Cardiac fibroblast (primary cell): ENCODE data around the gene LSM3.
A peak's percentile ranks its signal among the peaks of the same experiment; 100 is the strongest.

Experiments used
- DNase-seq, 2 donors: peaks; one replicate each; pipeline versions ENCODE4 v3.0.0 to v3.0.0-alpha.2; 2010; ENCODE audit warnings: low read depth in 2 of 2
- H3K4me3 ChIP-seq, 2 donors: replicated peaks in 1 of 2; 1 replicate in 1 of 2; 2 replicates in 1 of 2; pipeline ENCODE4 v1.5.1; 2011; ENCODE audit warnings: low read depth in 2 of 2, low read length in 2 of 2, mild to moderate bottlenecking in 2 of 2, moderate library complexity in 1 of 2
- TF ChIP-seq, protein P1 (sequence below): IDR thresholded peaks from one replicate; pipeline ENCODE4 v1.5.1; 2011; ENCODE audit warnings: low read depth, mild to moderate bottlenecking, low read length, inconsistent platforms

Gene LSM3

DNA sequence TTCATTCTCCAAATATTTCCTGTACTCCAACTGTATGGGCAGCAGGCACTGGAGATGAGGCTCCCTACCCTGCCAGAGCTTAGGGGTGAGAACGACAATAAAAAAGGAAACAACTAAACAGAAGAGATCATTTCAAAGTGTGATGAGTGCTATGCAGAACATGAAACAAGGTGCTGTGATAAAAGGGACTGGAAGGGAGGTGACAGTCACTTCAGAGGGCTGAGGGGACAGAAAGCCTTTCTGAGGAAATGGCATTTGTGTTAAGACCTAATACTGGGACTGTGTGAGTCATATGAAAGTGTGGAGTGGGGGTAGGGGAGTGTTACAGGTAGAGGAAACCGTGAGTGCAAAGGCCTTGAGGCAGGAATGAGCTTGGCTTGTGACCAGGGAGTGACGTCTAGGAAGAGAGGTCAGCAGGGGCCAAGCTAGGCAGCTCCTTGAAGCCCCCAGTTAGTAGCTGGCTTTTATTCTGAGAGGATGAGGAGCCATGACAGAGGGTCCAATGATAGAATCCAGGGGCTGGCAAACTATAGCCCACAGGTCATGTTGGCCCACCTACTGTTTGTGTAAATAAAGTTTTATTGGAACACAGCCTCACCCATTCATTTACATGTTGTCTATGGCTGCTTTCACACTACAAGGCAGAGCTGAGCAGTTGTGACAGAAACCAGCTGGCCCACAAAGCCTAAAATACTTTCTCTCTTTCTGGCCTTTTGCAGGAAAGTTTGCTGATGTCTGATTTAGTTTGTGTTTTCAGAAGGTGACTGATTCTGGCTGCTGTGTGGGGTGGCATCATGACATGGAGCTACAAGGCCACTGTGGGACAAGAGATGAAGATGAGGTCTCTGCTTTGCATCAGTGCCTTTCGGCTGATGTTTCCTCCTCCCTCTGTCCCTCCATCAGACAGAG lies 56.6 kb downstream of the LSM3 start:
- TF ChIP-seq, protein P1, sequence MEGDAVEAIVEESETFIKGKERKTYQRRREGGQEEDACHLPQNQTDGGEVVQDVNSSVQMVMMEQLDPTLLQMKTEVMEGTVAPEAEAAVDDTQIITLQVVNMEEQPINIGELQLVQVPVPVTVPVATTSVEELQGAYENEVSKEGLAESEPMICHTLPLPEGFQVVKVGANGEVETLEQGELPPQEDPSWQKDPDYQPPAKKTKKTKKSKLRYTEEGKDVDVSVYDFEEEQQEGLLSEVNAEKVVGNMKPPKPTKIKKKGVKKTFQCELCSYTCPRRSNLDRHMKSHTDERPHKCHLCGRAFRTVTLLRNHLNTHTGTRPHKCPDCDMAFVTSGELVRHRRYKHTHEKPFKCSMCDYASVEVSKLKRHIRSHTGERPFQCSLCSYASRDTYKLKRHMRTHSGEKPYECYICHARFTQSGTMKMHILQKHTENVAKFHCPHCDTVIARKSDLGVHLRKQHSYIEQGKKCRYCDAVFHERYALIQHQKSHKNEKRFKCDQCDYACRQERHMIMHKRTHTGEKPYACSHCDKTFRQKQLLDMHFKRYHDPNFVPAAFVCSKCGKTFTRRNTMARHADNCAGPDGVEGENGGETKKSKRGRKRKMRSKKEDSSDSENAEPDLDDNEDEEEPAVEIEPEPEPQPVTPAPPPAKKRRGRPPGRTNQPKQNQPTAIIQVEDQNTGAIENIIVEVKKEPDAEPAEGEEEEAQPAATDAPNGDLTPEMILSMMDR: no peak
- peak in 1 of 2 donors; percentile 24 for DNase-seq
- no peak overlapping the region for H3K4me3 ChIP-seq

DNA sequence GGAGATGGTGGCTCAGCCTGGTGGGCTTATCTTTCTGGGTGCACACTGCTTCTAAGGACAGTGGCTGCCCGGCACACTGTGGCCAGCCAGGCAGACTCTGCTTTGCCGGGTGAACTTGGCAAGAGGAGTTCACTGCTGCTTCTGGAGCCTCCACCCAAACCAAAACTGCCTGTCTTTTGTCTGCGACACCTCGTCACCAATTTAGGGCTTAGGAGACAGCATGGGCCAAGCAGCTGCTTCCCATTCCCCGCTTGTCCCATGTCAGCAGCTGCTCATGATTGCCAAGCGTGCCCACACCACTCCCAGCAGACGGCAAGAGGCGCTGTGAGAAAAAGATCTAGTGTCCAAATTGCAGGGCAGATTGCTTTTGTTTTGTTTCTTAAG lies 57.3 kb downstream of the LSM3 start:
- H3K4me3 ChIP-seq: no peak overlapping the region
- DNase-seq: peak in 1 of 2 donors; percentile 65
- TF ChIP-seq, protein P1: no peak

DNA sequence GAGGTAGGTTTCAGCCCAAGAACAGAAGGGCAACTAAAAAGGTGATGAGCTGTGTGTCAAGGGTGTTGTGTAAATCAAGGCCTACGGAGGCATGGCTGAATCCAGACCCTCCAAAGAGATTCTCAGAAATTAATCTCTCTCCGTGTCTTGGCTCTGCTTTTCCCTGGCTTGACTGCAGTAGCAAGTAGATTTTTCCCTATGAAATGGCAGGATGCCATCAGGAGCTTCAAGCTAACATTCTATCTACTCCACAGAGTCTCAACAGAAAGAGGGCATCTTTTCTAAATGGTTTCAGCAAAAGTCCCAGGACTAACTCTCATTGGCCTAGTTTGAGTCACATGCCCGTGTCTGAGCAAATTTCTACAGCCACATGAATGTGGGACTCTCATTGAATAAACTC lies 58.3 kb downstream of the LSM3 start:
- TF ChIP-seq, protein P1: no peak
- DNase-seq: peak in 1 of 2 donors; percentile 25
- H3K4me3 ChIP-seq: no peak overlapping the region

DNA sequence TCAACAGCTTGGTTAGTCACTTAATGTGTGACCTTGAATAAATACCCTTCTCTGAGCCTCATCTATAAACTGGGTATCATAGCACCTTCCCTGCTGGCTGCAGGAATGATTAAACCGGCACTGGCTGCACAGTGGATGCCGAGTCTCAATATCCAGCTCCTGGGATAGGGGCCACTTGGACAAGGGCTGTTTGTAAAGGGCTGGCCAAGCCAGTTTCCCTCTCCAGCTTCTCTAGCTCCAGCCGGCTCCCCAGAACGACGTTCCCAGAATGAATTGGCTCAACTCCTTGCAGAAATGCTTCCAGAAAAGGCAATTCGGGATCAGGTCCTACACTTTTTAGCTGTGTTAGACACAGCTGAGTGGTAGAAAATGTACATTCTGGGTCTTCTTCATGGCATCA lies 58.8 kb downstream of the LSM3 start:
- DNase-seq: no peak
- H3K4me3 ChIP-seq: no peak overlapping the region
- TF ChIP-seq, protein P1: no peak

DNA sequence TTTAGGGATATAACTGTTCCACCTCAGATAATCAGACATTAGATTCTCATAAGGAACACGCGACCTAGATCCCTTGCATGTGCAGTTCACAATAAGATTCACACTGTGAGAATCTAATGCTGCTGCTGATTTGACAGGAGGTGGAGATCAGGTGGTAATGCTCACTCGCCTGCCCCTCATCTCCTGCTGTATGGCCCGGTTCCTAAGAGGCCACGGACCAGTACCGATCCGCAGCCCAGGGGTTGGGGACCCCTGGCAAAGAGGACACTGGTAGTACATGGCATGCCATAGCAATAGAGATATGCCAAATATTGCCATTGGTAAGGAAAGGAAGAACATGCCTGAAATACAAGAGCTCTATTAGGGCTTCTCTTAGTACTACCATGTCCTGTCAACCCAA lies 59.7 kb downstream of the LSM3 start:
- DNase-seq: no peak
- TF ChIP-seq, protein P1: no peak
- H3K4me3 ChIP-seq: no peak overlapping the region

DNA sequence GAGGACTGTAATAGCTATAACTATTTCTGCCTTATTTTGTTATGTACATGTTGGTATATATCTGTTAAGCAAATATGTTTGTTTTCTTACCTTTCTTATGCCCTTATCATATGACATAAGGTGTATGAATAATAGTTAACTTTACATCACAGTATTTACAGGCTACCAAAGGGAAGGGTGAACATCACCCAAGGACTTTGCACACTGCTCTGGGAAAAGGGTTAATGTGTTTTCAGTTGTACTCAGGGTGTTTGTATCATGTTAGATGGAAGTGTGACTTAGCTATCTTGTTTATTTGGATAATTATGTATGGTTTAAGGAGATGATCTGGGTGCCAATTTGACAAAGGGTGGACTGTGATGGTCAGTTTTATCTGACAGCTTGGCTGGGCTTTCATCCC lies 60.3 kb downstream of the LSM3 start:
- TF ChIP-seq, protein P1: no peak
- DNase-seq: no peak
- H3K4me3 ChIP-seq: no peak overlapping the region
